B cell (primary cell): ENCODE data around the gene RAPGEF6. TPM values are rescaled to one million over a fixed set of nuclear protein-coding genes. Genes with fewer than 3 reads are reported as not detected.
A peak's percentile ranks its signal among the peaks of the same experiment; 100 is the strongest.

Source experiments
- ATAC-seq: fragments of 200-7000 bp; cut with Tn5 transposase; one replicate; pipeline ENCODE4 v1.10.0; 2021; ENCODE audit warnings: low read depth, mild to moderate bottlenecking, moderate number of reproducible peaks, moderate library complexity
- CTCF ChIA-PET: fragments of 350-600 bp; sonication (Branson Sonifier 250); formaldehyde crosslinking; loops from one replicate; lab custom pipeline; 2021; ENCODE audit warnings: antibody characterized with exemption, inconsistent platforms; lab: Charles Lee
- POLR2A ChIA-PET: fragments of 350-600 bp; sonication (Branson Sonifier 250); formaldehyde crosslinking; loops from one replicate; lab custom pipeline; 2021; ENCODE audit warnings: antibody characterized with exemption; lab: Charles Lee
- DNase-seq: peaks from one replicate; pipeline ENCODE4 v3.0.0; 2013
- H2AFZ ChIP-seq: 2 replicates; pipeline ENCODE4 v1.6.1; 2012; ENCODE audit warnings: mild to moderate bottlenecking, low read depth, low read length; ENCODE audit not compliant: insufficient read depth, poor library complexity, severe bottlenecking
- H3K27ac ChIP-seq, 2 donors: 1 replicate in 1 of 2; 2 replicates in 1 of 2; pipeline ENCODE4 v1.5.1; 2012 to 2013; ENCODE audit warnings: low read length in 2 of 2, mild to moderate bottlenecking in 2 of 2, moderate library complexity in 1 of 2
- H3K27me3 ChIP-seq, 4 experiments: fragments of 200-600 bp in 1 of 4; sonication (generic) in 1 of 4; replicated peaks in 1 of 4; 1 replicate in 2 of 4; 2 replicates in 2 of 4; pipeline versions ENCODE4 v1.6.1 to v1.7.0; 2013 to 2016; ENCODE audit warnings: low read length in 3 of 4, mild to moderate bottlenecking in 2 of 4, mixed read lengths in 1 of 4, moderate library complexity in 1 of 4; ENCODE audit not compliant: insufficient read depth in 4 of 4, control insufficient read depth in 3 of 4; ENCODE audit errors: control extremely low read depth in 1 of 4
- H3K36me3 ChIP-seq, 2 experiments: replicated peaks in 1 of 2; 1 replicate in 1 of 2; 2 replicates in 1 of 2; pipeline versions ENCODE4 v1.6.1 to v1.7.1; 2013; ENCODE audit warnings: low read length in 1 of 2; ENCODE audit not compliant: insufficient read depth in 2 of 2, control insufficient read depth in 1 of 2; ENCODE audit errors: control extremely low read depth in 1 of 2, extremely low read depth in 1 of 2
- H3K4me1 ChIP-seq, 2 donors: fragments of 200-600 bp in 1 of 2; sonication (generic) in 1 of 2; 1 replicate in 1 of 2; 2 replicates in 1 of 2; pipeline versions ENCODE4 v1.5.1 to v1.6.1; 2013 to 2017; ENCODE audit warnings: low read length in 2 of 2; ENCODE audit not compliant: control insufficient read depth in 2 of 2, insufficient read depth in 2 of 2
- H3K4me2 ChIP-seq: replicated peaks from 2 replicates; pipeline ENCODE3; 2012; ENCODE audit warnings: mild to moderate bottlenecking, low read depth, low read length; ENCODE audit not compliant: poor library complexity, severe bottlenecking
- H3K4me3 ChIP-seq, 5 experiments: fragments of 200-600 bp in 1 of 5; sonication (generic) in 1 of 5; 1 replicate in 3 of 5; 2 replicates in 2 of 5; pipeline versions ENCODE4 v1.5.1 to v1.7.0; 2011 to 2016; ENCODE audit warnings: low read length in 4 of 5, mild to moderate bottlenecking in 4 of 5, low read depth in 2 of 5, control low read depth in 1 of 5, moderate library complexity in 1 of 5; ENCODE audit not compliant: insufficient read depth in 1 of 5; ENCODE audit errors: control extremely low read depth in 1 of 5, extremely low read depth in 1 of 5
- H3K79me2 ChIP-seq: fragments of 200-600 bp; sonication (generic); one replicate; pipeline ENCODE4 v1.6.0; 2016; ENCODE audit warnings: low read length; ENCODE audit not compliant: control insufficient read depth, insufficient read depth
- H3K9ac ChIP-seq: fragments of 200-600 bp; sonication (generic); 2 replicates; pipeline ENCODE4 v1.6.1; 2017; ENCODE audit warnings: mild to moderate bottlenecking, low read length, moderate library complexity
- H3K9me3 ChIP-seq, 3 donors: one replicate each; pipeline versions ENCODE4 v1.6.1 to v1.7.1; 2013; ENCODE audit warnings: low read length in 2 of 3; ENCODE audit not compliant: control insufficient read depth in 2 of 3, insufficient read depth in 1 of 3; ENCODE audit errors: control extremely low read depth in 1 of 3
- H4K20me1 ChIP-seq: 2 replicates; pipeline ENCODE4 v1.6.0; 2012; ENCODE audit warnings: mild to moderate bottlenecking, low read length; ENCODE audit not compliant: insufficient read depth, control insufficient read depth, poor library complexity, severe bottlenecking
- H3K27ac Mint-ChIP-seq: one replicate; pipeline ENCODE4 v1.8.0; 2021; ENCODE audit warnings: mixed read lengths
- H3K27me3 Mint-ChIP-seq: one replicate; pipeline ENCODE4 v1.8.0; 2021; ENCODE audit warnings: mixed read lengths
- H3K4me1 Mint-ChIP-seq: one replicate; pipeline ENCODE4 v1.8.0; 2021; ENCODE audit warnings: mixed read lengths
- H3K4me3 Mint-ChIP-seq: one replicate; pipeline ENCODE4 v1.8.0; 2021; ENCODE audit warnings: mixed read lengths
- H3K9me3 Mint-ChIP-seq: one replicate; pipeline ENCODE4 v1.8.0; 2022; ENCODE audit warnings: mixed read lengths; ENCODE audit not compliant: insufficient read depth
- EZH2 ChIP-seq: IDR thresholded peaks from 2 replicates; pipeline ENCODE4 v1.6.1; 2012; ENCODE audit warnings: borderline replicate concordance, low read depth, mild to moderate bottlenecking, moderate library complexity, low read length; ENCODE audit not compliant: insufficient read depth, poor library complexity, severe bottlenecking
- WGBS: methylation state at CpG from one replicate; pipeline ENCODE4 v1.1.5; 2013; ENCODE audit warnings: missing lambda C conversion rate; ENCODE audit not compliant: insufficient coverage; 5-methylcytosine and 5-hydroxymethylcytosine counted together
- intact Hi-C: fragments of 100-400 bp; cut with micrococcal nuclease; formaldehyde crosslinking; loops from one replicate; pipeline ENCODE4 v1.10.0; 2022
- polyA plus RNA-seq: library from polyadenylated mRNA; depleted of rRNA; stranded (reverse); fragments of >200 nt; gene quantifications from 2 replicates; pipeline ENCODE4 v1.2.3, GENCODE V29; 2012
- total RNA-seq, 2 donors: library from RNA; stranded (reverse); fragments of 120-200 nt in 1 of 2; gene quantifications; 1 replicate in 1 of 2; 2 replicates in 1 of 2; pipeline versions ENCODE4 v1.2.3 to v1.2.4, GENCODE V29; 2013 to 2022
- TF ChIP-seq, protein P1 (sequence below): fragments of 200-600 bp; IDR thresholded peaks from one replicate; pipeline ENCODE4 v1.8.0; 2022; ENCODE audit warnings: antibody characterized with exemption, mild to moderate bottlenecking

The RAPGEF6 gene
- total and polyA plus RNA-seq, 2 donors (not counting 1 experiment from before 2014, with no cell fraction given) = 9.8 to 56.2 TPM

DNA sequence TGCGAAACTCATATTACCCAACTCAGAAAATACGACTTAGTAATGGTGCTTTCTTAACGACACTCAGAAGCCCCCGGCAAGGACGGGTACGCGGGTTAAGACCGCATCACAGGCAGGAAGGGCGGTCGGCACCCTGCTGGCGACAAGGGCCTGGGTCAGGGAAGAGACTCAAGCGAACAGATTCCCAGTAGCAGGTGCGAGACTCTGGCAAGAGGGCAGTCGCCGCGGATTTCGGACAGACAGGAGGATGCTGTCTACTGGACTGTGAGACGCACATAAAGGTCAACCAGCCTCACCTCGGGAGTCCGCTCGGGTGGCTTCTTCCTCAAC, 398 bp downstream of the RAPGEF6 start:
- peak; percentile 18 for ATAC-seq
- Histone ChIP-seq H3K4me1 (peaks cover 39 to 40% of the 10 kb centered on the region in 2 donors), H3K4me2 (peak overlapping the region; percentile 76), H4K20me1 (peaks cover 18% of the 10 kb centered on the region), H3K79me2 (peaks cover 57% of the 10 kb centered on the region), H3K27ac (peak overlapping the region; percentile 91 to 99), H3K4me3 (peak overlapping the region; percentile 77 to 90 (median 78)), H3K36me3 (peaks cover 0 to 7% of the 10 kb centered on the region in 2 experiments), H2AFZ (peak overlapping the region; percentile 92), H3K27me3 (no peaks in the 10 kb centered on the region), H3K9ac (peak overlapping the region; percentile 94), H3K9me3 (no peaks in the 10 kb centered on the region)
- POLR2A ChIA-PET = interaction anchor here (1.8 kb wide), 1 partner anchor 162 kb away, joined by 10 read pairs; the partner anchor contains the start of gene FNIP1
- H3K27ac Mint-ChIP-seq = peak overlapping the region; percentile 99
- no peak for TF ChIP-seq EZH2
- TF ChIP-seq, protein P1, sequence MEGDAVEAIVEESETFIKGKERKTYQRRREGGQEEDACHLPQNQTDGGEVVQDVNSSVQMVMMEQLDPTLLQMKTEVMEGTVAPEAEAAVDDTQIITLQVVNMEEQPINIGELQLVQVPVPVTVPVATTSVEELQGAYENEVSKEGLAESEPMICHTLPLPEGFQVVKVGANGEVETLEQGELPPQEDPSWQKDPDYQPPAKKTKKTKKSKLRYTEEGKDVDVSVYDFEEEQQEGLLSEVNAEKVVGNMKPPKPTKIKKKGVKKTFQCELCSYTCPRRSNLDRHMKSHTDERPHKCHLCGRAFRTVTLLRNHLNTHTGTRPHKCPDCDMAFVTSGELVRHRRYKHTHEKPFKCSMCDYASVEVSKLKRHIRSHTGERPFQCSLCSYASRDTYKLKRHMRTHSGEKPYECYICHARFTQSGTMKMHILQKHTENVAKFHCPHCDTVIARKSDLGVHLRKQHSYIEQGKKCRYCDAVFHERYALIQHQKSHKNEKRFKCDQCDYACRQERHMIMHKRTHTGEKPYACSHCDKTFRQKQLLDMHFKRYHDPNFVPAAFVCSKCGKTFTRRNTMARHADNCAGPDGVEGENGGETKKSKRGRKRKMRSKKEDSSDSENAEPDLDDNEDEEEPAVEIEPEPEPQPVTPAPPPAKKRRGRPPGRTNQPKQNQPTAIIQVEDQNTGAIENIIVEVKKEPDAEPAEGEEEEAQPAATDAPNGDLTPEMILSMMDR = peak; percentile 36
- CTCF ChIA-PET = no interaction called here
- no peaks in the 10 kb centered on the region for H3K9me3 Mint-ChIP-seq
- WGBS = 2% methylated on average over 21 of the region's 21 CpGs
- peaks cover 39% of the 10 kb centered on the region for H3K4me1 Mint-ChIP-seq
- peak overlapping the region; percentile 95 for H3K4me3 Mint-ChIP-seq
- H3K27me3 Mint-ChIP-seq = no peaks in the 10 kb centered on the region
- DNase-seq = no peak
- intact Hi-C loops = loop anchor here (2.0 to 10.0 kb wide), 4 partner anchors 46 to 860 kb away; partner anchors contain the start of genes HINT1 and IRF1

DNA sequence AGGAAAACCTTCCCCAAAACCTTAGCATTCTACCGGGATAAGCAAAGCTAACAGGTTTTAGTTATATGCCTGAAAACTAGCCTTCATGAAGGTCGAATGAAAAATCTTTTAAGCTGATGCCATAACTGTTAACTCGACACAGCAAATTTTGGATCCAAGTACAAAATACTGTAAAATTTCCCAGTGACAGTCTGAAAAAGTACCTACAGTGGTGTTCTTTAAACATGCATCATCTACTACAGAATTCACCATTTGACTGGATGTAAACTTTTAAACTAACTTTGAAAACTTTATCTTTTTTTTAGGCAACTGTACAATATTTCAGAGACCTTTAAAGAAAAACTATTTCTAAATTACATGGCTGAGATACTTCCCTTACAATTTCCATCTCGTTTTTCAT, 791 bp downstream of the RAPGEF6 start:
- POLR2A ChIA-PET = interaction anchor here (1.2 kb wide), 1 partner anchor 163 kb away, joined by 3 read pairs; the partner anchor contains the start of gene FNIP1
- no peak for DNase-seq
- peaks cover 38% of the 10 kb centered on the region for H3K4me1 Mint-ChIP-seq

More for the DNA sequence above, 791 bp downstream of the RAPGEF6 start:
- Mint-ChIP-seq H3K4me3 (peak overlapping the region; percentile 95), H3K27me3 (no peaks in the 10 kb centered on the region), H3K9me3 (no peaks in the 10 kb centered on the region), H3K27ac (peak overlapping the region; percentile 99)
- intact Hi-C loops = loop anchor here (2.0 to 10.0 kb wide), 4 partner anchors 45 to 861 kb away; partner anchors contain the start of genes HINT1 and IRF1
- Histone ChIP-seq H3K79me2 (peaks cover 61% of the 10 kb centered on the region), H3K4me1 (peaks cover 37 to 41% of the 10 kb centered on the region in 2 donors), H3K27ac (peak overlapping the region; percentile 91 to 99), H2AFZ (peak overlapping the region; percentile 92), H3K27me3 (no peaks in the 10 kb centered on the region), H3K36me3 (peaks cover 0 to 7% of the 10 kb centered on the region in 2 experiments), H3K4me3 (peak overlapping the region; percentile 77 to 90 (median 78)), H4K20me1 (peaks cover 21% of the 10 kb centered on the region), H3K9me3 (no peaks in the 10 kb centered on the region), H3K4me2 (peak overlapping the region; percentile 76), H3K9ac (peak overlapping the region; percentile 94)
- WGBS = 0% methylated on average over 4 of the region's 4 CpGs
- CTCF ChIA-PET = no interaction called here
- TF ChIP-seq, protein P1 = no peak
- no peak for TF ChIP-seq EZH2
- ATAC-seq = no peak
